ENCODE data around the gene NUAK2. TPM values are rescaled to one million over a fixed set of nuclear protein-coding genes. Genes with fewer than 3 reads are reported as not detected.
A peak's percentile ranks its signal among the peaks of the same experiment; 100 is the strongest.

NUAK2 gene
- total and polyA plus RNA-seq, 2 of the 4 experiments (the other 2 are of a cell fraction): 7.2 to 17.6 TPM

GRCh38 chr1:205344066-205344928 is 22.8 kb upstream of the NUAK2 start:
- DNase-seq (no peak), ATAC-seq (ENCODE audit: low read depth) (peak; percentile 60)
- peak overlapping the region; percentile 65; the same call in 1 of the 2 replicates for H3K4me2 ChIP-seq (ENCODE audit: low read depth, low read length)
- H3K79me1 ChIP-seq (ENCODE audit: low read depth in 1 of 2, low read length in 2 of 2): no peaks in the 10 kb centered on the region
- H2BK5ac ChIP-seq (ENCODE audit: low read depth, low read length, poor library complexity, severe bottlenecking): no peak overlapping the region
- no peak overlapping the region; the same call in 1 of the 2 replicates for H3K4me3 ChIP-seq (ENCODE audit: insufficient read depth, low read depth, low read length)
- H2BK20ac ChIP-seq (ENCODE audit: low read depth, low read length): no peak overlapping the region
- H3K27ac ChIP-seq (ENCODE audit: insufficient read depth, low read length): no peak overlapping the region
- H3K4ac ChIP-seq (ENCODE audit: low read depth, low read length): no peak overlapping the region
- ChIA-PET POLR2A (ENCODE audit: unreplicated experiment) (no interaction called here), CTCF (interaction anchor here (0.9 to 1.8 kb wide), 3 partner anchors 9 to 73 kb away, joined by 3 to 4 read pairs (median 4); no protein-coding TSS in a partner anchor)
- H3K18ac ChIP-seq (ENCODE audit: low read depth, low read length): no peak overlapping the region
- H3K9me1 ChIP-seq (ENCODE audit: insufficient read depth, low read length): no peaks in the 10 kb centered on the region
- no peak overlapping the region for H2AK5ac ChIP-seq (ENCODE audit: low read depth, low read length)
- no peak overlapping the region for H2BK120ac ChIP-seq (ENCODE audit: low read depth, low read length)
- H2AFZ ChIP-seq (replicated peaks; ENCODE audit: low read length, poor library complexity): peak overlapping the region; percentile 68
- H2BK15ac ChIP-seq (ENCODE audit: low read depth, low read length): no peak overlapping the region
- in situ Hi-C loops (cut with MboI; ENCODE audit: low sequenced_read_pairs): no loop called here
- no peak overlapping the region for H2AK9ac ChIP-seq (replicated peaks; ENCODE audit: low read depth, low read length, poor library complexity)
- no peak overlapping the region for H4K8ac ChIP-seq (ENCODE audit: low read depth in 2 of 2, low read length in 2 of 2)
- no peak overlapping the region for H3K9ac ChIP-seq (ENCODE audit: low read depth, low read length)
- no peaks in the 10 kb centered on the region for H4K20me1 ChIP-seq (ENCODE audit: insufficient read depth, low read length)
- H3K14ac ChIP-seq (replicated peaks; ENCODE audit: low read depth, low read length): no peak overlapping the region
- peaks cover 81% of the 10 kb centered on the region for H3K27me3 ChIP-seq (ENCODE audit: control insufficient read depth, insufficient read depth, low read length)
- dilution Hi-C loops (cut with HindIII; ENCODE audit: low sequenced_read_pairs, unreplicated experiment): no loop called here
- 58% methylated on average over 2 of the region's 59 CpGs; no CpG with 5 or more reads in 1 of the 2 experiments for WGBS, 2 experiments (ENCODE audit: extremely low coverage in 2 of 2, insufficient read length in 1 of 2)
- H3K4me1 ChIP-seq (ENCODE audit: control insufficient read depth, insufficient read depth, low read length): no peaks in the 10 kb centered on the region
- H4K91ac ChIP-seq (ENCODE audit: insufficient read depth, low read depth, low read length): no peak overlapping the region
- H3K56ac ChIP-seq (ENCODE audit: extremely low read depth, insufficient read depth, low read length): no peak overlapping the region
- no peak overlapping the region for H3K23ac ChIP-seq (ENCODE audit: low read depth, low read length)
- no peak for TF ChIP-seq CEBPB (IDR thresholded peaks at IDR 0.05; ENCODE audit: low read depth, low read length)
- peak; percentile 12; the same call in 1 of the 2 replicates for TF ChIP-seq BHLHE40 (IDR thresholded peaks at IDR 0.05; ENCODE audit: low read depth, low read length)
- no TSS peak for BruUV-seq (replicated peaks)
- no peak overlapping the region for H4K5ac ChIP-seq (ENCODE audit: low read depth, low read length)
- intact Hi-C loops (cut with micrococcal nuclease): no loop called here
- no peaks in the 10 kb centered on the region for H3K36me3 ChIP-seq (ENCODE audit: control insufficient read depth, insufficient read depth, low read length)
- no peaks in the 10 kb centered on the region; the same call in 1 of the 2 replicates for H3K9me3 ChIP-seq (ENCODE audit: control insufficient read depth, insufficient read depth, low read length)
